Posterior cingulate gyrus (tissue), 11 donors: ENCODE results near the gene KIF19.
A peak's percentile ranks its signal among the peaks of the same experiment; 100 is the strongest.

Experiments used
- DNase-seq, 10 donors: peaks; one replicate each; pipeline versions ENCODE4 v3.0.0 to v3.0.0-alpha.2; 2020 to 2021; ENCODE audit warnings: mixed read lengths in 3 of 10
- intact Hi-C: fragments of 100-400 bp; cut with DNase I; formaldehyde crosslinking; loops from one replicate; pipeline ENCODE4 v1.15.1; 2023

The KIF19 gene

GRCh38 chr17:74380959-74381808, 55.2 kb downstream of the KIF19 start:
- intact Hi-C loops = no loop called here
- peak in 2 of 10 donors; percentile 33 to 40 for DNase-seq

DNA sequence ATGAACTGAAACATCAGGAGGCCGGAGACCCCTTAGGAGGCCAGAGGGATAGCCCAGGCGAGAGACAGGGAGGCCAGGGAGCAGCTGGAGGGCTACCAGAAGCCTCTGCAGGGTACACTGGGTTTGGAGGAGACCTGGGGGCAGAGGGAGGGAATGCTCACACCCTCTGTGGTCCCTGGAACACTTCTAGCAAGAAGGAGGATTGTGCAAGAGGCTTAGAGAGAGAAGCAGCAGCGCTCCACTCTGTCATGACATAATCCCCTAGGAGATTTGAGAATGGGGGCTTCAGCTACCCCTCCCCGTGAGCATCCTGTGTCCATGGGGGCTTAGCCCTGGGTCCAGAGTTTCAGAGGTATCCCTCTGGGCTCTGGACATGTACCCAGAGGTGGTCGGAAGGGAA, 57.1 kb downstream of the KIF19 start:
- intact Hi-C loops = no loop called here
- DNase-seq = peak in 1 of 10 donors; percentile 44

GRCh38 chr17:74385201-74385600, 59.2 kb downstream of the KIF19 start:
- intact Hi-C loops = no loop called here
- no peak for DNase-seq

DNA sequence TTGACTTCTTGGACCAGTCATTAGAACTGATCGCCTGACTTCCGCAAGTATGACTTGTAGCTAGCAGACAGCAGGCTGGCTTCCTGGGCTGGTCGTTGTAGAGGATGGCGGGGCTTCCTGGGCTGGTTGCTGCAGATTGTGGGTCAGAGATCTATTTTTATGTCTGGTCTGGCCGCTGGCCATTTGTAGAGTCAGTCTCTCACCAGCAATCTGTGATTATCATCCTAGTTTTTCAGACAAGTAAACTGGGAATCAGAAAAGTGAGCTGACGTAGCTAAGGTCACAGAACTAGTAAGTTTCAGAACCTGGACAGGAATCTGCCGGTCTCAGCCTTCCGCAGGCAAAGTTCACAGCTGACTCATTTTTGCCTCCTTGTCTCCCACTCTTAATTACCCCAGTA, 60.4 kb downstream of the KIF19 start:
- DNase-seq = peak in 1 of 10 donors; percentile 86
- intact Hi-C loops = no loop called here

DNA sequence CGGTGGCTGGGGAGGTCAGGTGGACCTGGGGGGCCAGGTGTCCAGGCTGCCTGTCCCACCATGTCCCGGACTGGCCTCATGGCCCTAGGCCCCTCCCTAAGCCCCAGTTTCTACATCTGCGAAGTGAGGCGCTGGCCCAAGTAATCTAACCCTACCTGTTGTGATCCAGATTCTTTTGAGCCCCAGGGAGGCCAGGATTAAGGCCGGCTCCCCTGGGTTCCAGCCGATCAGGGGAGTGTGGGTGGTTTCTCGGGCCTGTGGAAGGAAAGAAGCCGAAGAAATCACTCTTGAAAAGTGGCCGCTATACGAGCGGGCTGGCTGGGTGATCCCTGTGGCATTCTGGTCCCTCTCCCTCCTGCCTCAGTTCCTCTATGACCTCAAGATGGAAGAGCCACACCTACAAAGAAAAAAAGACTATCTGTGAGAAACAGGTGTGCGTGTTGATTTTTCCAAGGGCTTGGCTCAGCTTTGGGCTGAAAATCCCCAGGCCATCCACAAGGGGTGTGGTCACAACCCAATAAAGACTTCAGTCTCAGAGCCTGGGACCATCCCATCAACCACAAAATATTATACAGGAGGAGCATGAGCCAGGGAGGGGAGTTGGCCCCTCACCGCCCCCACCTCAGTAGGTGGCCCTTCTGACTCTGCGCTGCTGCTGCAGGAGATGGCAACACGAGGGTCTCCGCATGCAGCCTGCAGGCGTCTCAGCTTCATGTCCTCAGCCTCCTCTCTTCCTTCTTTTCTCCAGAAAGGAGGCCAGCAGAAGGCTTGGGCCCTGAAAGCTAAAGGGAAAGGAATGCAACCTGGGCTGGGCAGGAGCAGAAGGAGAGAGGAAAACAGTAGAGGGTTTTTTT, 61.6 kb downstream of the KIF19 start:
- DNase-seq = peak in 1 of 10 donors; percentile 55
- intact Hi-C loops = no loop called here

GRCh38 chr17:74389084-74389753, 63.2 kb downstream of the KIF19 start:
- intact Hi-C loops = no loop called here
- DNase-seq = peak in 1 of 10 donors; percentile 39

GRCh38 chr17:74389937-74390679, 64.1 kb downstream of the KIF19 start:
- no peak for DNase-seq
- intact Hi-C loops = no loop called here

DNA sequence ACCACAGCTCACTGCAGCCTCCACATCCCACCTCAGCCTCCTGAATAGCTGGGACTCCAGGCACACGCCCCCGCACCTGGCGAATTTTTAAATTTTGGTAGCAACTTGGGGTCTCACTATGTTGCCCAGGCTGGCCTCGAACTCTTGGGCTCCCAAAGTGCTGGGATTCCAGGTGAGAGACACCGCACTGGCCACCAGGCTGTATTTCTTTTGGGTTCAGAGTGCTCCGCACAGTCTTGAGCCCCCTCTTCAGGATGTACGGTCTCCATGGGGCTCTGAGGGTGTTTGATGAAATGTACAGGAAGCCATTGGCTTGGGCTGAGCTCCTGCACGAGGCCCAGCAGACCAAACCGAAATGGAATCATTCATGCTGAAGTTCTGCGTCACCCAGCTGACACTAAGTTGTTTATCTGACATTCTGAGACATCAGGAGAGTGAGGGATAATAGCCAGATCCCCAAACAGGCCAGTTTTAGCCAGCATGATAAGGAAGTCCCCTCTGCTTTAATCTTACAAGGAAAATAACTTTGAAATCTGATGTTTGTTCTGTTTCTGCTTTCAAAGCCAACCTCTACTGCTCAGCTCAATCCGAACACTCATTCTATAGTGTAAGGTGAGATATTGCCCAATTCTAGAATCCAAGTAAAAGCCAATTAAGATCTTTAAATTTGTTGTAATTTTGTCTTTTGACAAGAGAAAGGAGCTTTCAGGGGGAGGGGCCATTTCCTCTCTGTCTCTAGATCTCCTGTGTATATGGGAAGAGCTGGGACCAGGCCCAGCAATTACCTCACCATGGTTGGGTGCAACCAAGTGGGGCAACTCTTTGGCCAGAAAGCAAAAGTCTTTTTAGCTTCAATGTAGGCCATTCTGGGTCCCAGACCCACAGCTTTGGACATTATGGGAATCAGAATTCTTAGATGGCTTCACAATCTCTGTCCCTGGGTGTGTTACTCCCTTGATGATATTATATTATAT, 64.9 kb downstream of the KIF19 start:
- intact Hi-C loops = no loop called here
- DNase-seq = peak in 1 of 10 donors; percentile 48

DNA sequence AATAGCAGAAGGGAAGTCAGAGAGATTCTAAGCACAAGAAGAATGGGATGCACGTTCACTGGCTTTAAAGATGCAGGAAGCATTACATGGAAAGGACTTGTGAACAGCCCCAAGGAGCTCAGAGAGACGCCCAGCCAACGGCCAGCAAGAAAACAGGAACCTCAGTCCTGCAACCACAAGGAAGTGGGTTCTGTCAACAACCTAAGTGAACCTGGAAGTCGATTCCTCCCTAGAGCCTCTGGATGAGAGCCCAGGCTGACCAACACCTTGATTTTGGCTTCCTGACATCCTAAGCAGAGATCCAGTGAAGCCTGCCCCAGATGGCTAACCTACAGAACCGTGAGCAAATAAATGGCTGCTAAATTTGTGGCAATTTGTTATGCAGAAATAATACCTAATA, 65.7 kb downstream of the KIF19 start:
- DNase-seq = peak in 1 of 10 donors; percentile 51
- intact Hi-C loops = no loop called here

GRCh38 chr17:74392848-74393247, 66.8 kb downstream of the KIF19 start:
- no peak for DNase-seq
- intact Hi-C loops = no loop called here

- intact Hi-C loops = no loop called here
- peak in 7 of 10 donors; percentile 42 to 93 (median 78) for DNase-seq
These were observed 67.4 kb downstream of the KIF19 start for GRCh38 chr17:74393346-74393942.

DNA sequence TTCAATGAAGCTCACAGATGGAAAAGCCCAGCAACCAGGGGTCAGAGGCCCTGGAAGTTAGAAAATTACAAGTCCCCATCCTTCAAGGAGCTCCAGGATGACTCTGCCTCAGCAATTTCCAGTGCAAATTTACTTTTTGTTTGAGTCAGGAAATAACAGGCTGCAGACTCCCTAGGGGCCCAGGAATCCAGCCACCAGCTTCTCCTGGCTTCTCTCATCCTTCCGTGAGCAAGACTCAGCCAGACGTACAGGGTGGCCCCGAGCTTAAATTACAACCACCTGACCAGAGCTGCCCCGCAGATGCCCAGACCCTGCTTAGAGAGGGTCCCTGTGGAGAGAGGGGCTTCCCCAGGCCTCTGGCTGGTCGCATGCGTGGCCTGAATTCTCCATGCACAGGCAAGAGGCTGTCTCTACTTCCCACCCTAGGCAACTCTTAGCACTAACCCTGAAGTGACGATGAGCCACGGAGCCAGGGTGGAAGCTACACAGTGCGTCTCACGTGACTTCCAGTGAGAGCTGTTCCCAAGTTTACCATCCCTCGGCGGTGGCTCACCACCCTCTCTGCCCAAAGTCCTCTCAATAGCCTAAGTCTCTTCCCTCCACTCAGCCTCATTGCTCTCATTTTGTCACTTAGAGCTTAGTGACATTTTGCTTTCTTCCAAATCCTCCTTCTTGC, 68.4 kb downstream of the KIF19 start:
- DNase-seq = peak in 1 of 10 donors; percentile 63
- intact Hi-C loops = no loop called here

DNA sequence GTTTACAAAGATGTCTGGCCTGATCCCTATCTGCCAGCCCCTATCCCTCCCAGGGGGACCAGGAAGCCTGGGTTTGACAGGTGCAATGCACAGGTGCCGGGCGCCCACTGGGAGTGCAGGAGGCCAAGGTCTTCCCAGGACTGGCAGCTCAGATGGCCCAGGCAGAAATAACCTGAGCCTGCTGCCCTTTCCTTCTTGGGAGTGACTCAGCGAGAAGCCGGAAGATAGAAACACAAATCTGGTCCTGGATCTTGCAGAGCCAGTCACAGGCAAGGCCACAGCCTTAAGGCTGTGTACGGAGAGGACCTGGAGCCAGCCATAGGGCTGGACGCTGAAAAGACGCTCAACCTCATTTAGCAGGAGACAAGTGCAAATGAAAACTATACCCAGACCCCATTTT, 69.0 kb downstream of the KIF19 start:
- intact Hi-C loops = no loop called here

DNA sequence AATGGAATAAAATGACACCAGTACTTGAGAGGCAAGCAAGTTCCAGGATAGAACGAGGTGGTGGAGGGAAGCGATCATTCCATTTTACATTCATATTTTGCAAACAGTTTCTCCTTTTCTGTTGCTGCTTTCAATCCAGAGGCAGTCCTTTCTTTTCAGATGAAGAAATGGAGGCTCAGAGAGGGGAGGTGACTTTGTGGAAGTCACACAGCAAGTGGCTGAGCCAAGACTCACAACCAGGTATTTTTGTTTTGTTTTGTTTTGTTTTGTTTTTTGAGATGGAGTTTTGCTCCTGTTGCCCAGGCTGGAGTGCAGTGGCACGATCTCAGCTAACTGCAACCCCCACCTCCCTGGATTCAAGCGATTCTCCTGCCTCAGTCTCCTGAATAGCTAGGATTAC, 70.5 kb downstream of the KIF19 start:
- intact Hi-C loops = no loop called here
- DNase-seq = peak in 1 of 10 donors; percentile 5

More for the DNA sequence above, 69.0 kb downstream of the KIF19 start:
- peak in 1 of 10 donors; percentile 66 for DNase-seq

DNA sequence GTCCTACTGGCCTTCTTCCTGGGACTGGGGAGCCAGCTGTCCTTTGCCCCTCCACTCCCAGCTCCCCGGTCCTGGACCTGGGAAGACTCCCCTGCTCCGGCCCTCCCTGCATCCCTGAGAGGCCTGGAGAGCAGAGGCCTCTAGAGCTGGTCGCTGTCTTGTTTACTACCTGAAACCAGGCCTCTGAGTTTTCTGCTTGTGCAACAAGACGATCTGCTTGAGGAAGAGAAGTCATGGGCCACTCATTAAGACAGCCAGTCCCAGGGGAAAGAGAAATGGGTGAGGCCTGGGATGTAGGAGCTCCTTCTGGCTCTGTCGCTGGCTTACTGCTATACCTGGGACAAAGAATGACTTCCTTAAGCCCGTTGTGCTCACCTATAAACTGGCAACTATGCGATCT, 76.0 kb downstream of the KIF19 start:
- DNase-seq = peak in 1 of 10 donors; percentile 50
- intact Hi-C loops = no loop called here

GRCh38 chr17:74403512-74404137, 77.6 kb downstream of the KIF19 start:
- intact Hi-C loops = no loop called here
- peak in 1 of 10 donors; percentile 53 for DNase-seq

DNA sequence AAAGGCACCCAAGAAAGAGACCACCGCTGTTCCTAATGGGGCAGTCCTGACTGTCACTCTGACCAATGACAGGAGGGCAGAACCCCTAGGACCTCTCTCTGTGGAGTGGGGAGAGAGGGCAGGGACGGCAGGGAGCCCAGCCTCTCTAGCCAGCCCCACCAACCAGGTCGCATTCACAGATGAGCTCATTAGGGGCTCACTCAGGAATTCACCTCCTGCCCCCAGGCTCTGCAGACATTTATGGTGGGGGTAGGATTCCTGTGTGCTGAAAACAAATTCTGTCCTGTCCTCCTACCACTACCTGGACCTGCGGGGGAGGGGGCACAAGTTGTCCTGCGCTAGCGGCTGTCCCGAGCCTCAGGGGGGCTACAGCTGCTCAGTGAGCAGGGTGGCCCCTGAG, 78.2 kb downstream of the KIF19 start:
- no peak for DNase-seq
- intact Hi-C loops = no loop called here
